B cell (primary cell): ENCODE data around the gene RHOT2. TPM values are rescaled to one million over a fixed set of nuclear protein-coding genes. Genes with fewer than 3 reads are reported as not detected.

ENCODE experiments used
- ATAC-seq: fragments of 200-7000 bp; cut with Tn5 transposase; one replicate; pipeline ENCODE4 v1.10.0; 2021; ENCODE audit warnings: low read depth, mild to moderate bottlenecking, moderate number of reproducible peaks, moderate library complexity
- CTCF ChIA-PET: fragments of 350-600 bp; sonication (Branson Sonifier 250); formaldehyde crosslinking; loops from one replicate; lab custom pipeline; 2021; ENCODE audit warnings: antibody characterized with exemption, inconsistent platforms; lab: Charles Lee
- POLR2A ChIA-PET: fragments of 350-600 bp; sonication (Branson Sonifier 250); formaldehyde crosslinking; loops from one replicate; lab custom pipeline; 2021; ENCODE audit warnings: antibody characterized with exemption; lab: Charles Lee
- DNase-seq: peaks from one replicate; pipeline ENCODE4 v3.0.0; 2013
- H2AFZ ChIP-seq: 2 replicates; pipeline ENCODE4 v1.6.1; 2012; ENCODE audit warnings: mild to moderate bottlenecking, low read depth, low read length; ENCODE audit not compliant: insufficient read depth, poor library complexity, severe bottlenecking
- H3K27ac ChIP-seq, 2 donors: 1 replicate in 1 of 2; 2 replicates in 1 of 2; pipeline ENCODE4 v1.5.1; 2012 to 2013; ENCODE audit warnings: low read length in 2 of 2, mild to moderate bottlenecking in 2 of 2, moderate library complexity in 1 of 2
- H3K27me3 ChIP-seq, 4 experiments: fragments of 200-600 bp in 1 of 4; sonication (generic) in 1 of 4; replicated peaks in 1 of 4; 1 replicate in 2 of 4; 2 replicates in 2 of 4; pipeline versions ENCODE4 v1.6.1 to v1.7.0; 2013 to 2016; ENCODE audit warnings: low read length in 3 of 4, mild to moderate bottlenecking in 2 of 4, mixed read lengths in 1 of 4, moderate library complexity in 1 of 4; ENCODE audit not compliant: insufficient read depth in 4 of 4, control insufficient read depth in 3 of 4; ENCODE audit errors: control extremely low read depth in 1 of 4
- H3K36me3 ChIP-seq, 2 experiments: replicated peaks in 1 of 2; 1 replicate in 1 of 2; 2 replicates in 1 of 2; pipeline versions ENCODE4 v1.6.1 to v1.7.1; 2013; ENCODE audit warnings: low read length in 1 of 2; ENCODE audit not compliant: insufficient read depth in 2 of 2, control insufficient read depth in 1 of 2; ENCODE audit errors: control extremely low read depth in 1 of 2, extremely low read depth in 1 of 2
- H3K4me1 ChIP-seq, 2 donors: fragments of 200-600 bp in 1 of 2; sonication (generic) in 1 of 2; 1 replicate in 1 of 2; 2 replicates in 1 of 2; pipeline versions ENCODE4 v1.5.1 to v1.6.1; 2013 to 2017; ENCODE audit warnings: low read length in 2 of 2; ENCODE audit not compliant: control insufficient read depth in 2 of 2, insufficient read depth in 2 of 2
- H3K4me2 ChIP-seq: replicated peaks from 2 replicates; pipeline ENCODE3; 2012; ENCODE audit warnings: mild to moderate bottlenecking, low read depth, low read length; ENCODE audit not compliant: poor library complexity, severe bottlenecking
- H3K4me3 ChIP-seq, 5 experiments: fragments of 200-600 bp in 1 of 5; sonication (generic) in 1 of 5; 1 replicate in 3 of 5; 2 replicates in 2 of 5; pipeline versions ENCODE4 v1.5.1 to v1.7.0; 2011 to 2016; ENCODE audit warnings: low read length in 4 of 5, mild to moderate bottlenecking in 4 of 5, low read depth in 2 of 5, control low read depth in 1 of 5, moderate library complexity in 1 of 5; ENCODE audit not compliant: insufficient read depth in 1 of 5; ENCODE audit errors: control extremely low read depth in 1 of 5, extremely low read depth in 1 of 5
- H3K79me2 ChIP-seq: fragments of 200-600 bp; sonication (generic); one replicate; pipeline ENCODE4 v1.6.0; 2016; ENCODE audit warnings: low read length; ENCODE audit not compliant: control insufficient read depth, insufficient read depth
- H3K9ac ChIP-seq: fragments of 200-600 bp; sonication (generic); 2 replicates; pipeline ENCODE4 v1.6.1; 2017; ENCODE audit warnings: mild to moderate bottlenecking, low read length, moderate library complexity
- H3K9me3 ChIP-seq, 3 donors: one replicate each; pipeline versions ENCODE4 v1.6.1 to v1.7.1; 2013; ENCODE audit warnings: low read length in 2 of 3; ENCODE audit not compliant: control insufficient read depth in 2 of 3, insufficient read depth in 1 of 3; ENCODE audit errors: control extremely low read depth in 1 of 3
- H4K20me1 ChIP-seq: 2 replicates; pipeline ENCODE4 v1.6.0; 2012; ENCODE audit warnings: mild to moderate bottlenecking, low read length; ENCODE audit not compliant: insufficient read depth, control insufficient read depth, poor library complexity, severe bottlenecking
- H3K27ac Mint-ChIP-seq: one replicate; pipeline ENCODE4 v1.8.0; 2021; ENCODE audit warnings: mixed read lengths
- H3K27me3 Mint-ChIP-seq: one replicate; pipeline ENCODE4 v1.8.0; 2021; ENCODE audit warnings: mixed read lengths
- H3K4me1 Mint-ChIP-seq: one replicate; pipeline ENCODE4 v1.8.0; 2021; ENCODE audit warnings: mixed read lengths
- H3K4me3 Mint-ChIP-seq: one replicate; pipeline ENCODE4 v1.8.0; 2021; ENCODE audit warnings: mixed read lengths
- H3K9me3 Mint-ChIP-seq: one replicate; pipeline ENCODE4 v1.8.0; 2022; ENCODE audit warnings: mixed read lengths; ENCODE audit not compliant: insufficient read depth
- CTCF ChIP-seq: fragments of 200-600 bp; IDR thresholded peaks from one replicate; pipeline ENCODE4 v1.8.0; 2022; ENCODE audit warnings: antibody characterized with exemption, mild to moderate bottlenecking
- EZH2 ChIP-seq: IDR thresholded peaks from 2 replicates; pipeline ENCODE4 v1.6.1; 2012; ENCODE audit warnings: borderline replicate concordance, low read depth, mild to moderate bottlenecking, moderate library complexity, low read length; ENCODE audit not compliant: insufficient read depth, poor library complexity, severe bottlenecking
- WGBS: methylation state at CpG from one replicate; pipeline ENCODE4 v1.1.5; 2013; ENCODE audit warnings: missing lambda C conversion rate; ENCODE audit not compliant: insufficient coverage; 5-methylcytosine and 5-hydroxymethylcytosine counted together
- intact Hi-C: fragments of 100-400 bp; cut with micrococcal nuclease; formaldehyde crosslinking; loops from one replicate; pipeline ENCODE4 v1.10.0; 2022
- polyA plus RNA-seq: library from polyadenylated mRNA; depleted of rRNA; stranded (reverse); fragments of >200 nt; gene quantifications from 2 replicates; pipeline ENCODE4 v1.2.3, GENCODE V29; 2012
- total RNA-seq, 2 donors: library from RNA; stranded (reverse); fragments of 120-200 nt in 1 of 2; gene quantifications; 1 replicate in 1 of 2; 2 replicates in 1 of 2; pipeline versions ENCODE4 v1.2.3 to v1.2.4, GENCODE V29; 2013 to 2022

The RHOT2 gene
- total and polyA plus RNA-seq, 2 donors (not counting 1 experiment from before 2014, with no cell fraction given) = 207 to 461 TPM

DNA sequence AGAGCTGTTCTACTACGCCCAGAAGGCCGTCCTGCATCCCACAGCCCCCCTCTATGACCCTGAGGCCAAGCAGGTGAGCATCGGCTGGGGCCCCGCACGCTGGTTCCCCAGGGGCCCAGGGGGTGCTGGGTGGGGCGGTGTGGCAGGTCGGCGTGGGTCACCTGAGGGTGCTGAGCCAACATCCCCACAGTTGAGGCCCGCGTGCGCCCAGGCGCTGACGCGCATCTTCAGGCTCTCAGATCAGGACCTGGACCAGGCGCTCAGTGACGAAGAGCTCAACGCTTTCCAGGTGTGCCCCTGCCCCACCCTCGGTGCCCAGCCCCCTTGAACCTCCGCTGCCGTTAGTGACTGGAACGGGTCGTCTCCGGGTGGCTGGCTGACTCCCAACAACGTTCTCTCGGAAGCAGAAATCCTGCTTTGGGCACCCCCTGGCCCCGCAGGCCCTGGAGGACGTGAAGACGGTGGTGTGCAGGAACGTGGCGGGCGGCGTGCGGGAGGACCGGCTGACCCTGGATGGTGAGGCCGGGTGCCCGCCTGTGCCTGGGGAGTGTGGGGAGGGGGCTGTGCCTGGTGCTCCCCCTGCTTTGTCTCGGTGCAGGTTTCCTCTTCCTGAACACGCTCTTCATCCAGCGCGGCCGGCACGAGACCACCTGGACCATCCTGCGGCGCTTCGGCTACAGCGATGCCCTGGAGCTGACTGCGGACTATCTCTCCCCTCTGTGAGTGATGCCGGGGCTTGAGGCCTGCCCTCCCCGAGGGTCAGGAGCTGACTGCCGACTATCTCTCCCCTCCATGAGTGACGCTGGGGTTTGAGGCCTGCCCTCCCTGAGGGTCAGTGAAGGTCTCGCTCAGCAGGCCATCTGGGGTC lies 2.8 kb downstream of the RHOT2 start:
- CTCF ChIA-PET = interaction anchor here (1.0 kb wide), 1 partner anchor 99 kb away, joined by 3 read pairs; no protein-coding TSS in a partner anchor
- H3K36me3 ChIP-seq = peaks cover 0 to 31% of the 10 kb centered on the region in 2 experiments

More for the DNA sequence above, 2.8 kb downstream of the RHOT2 start:
- no peak overlapping the region for H3K4me3 ChIP-seq
- H3K79me2 ChIP-seq = peaks cover 5% of the 10 kb centered on the region
- no peak overlapping the region for H3K9ac ChIP-seq
- Mint-ChIP-seq H3K27me3 (peaks cover 6% of the 10 kb centered on the region), H3K4me3 (no peak overlapping the region), H3K4me1 (peaks cover 18% of the 10 kb centered on the region), H3K27ac (no peak overlapping the region), H3K9me3 (no peaks in the 10 kb centered on the region)
- TF ChIP-seq EZH2 (no peak), CTCF (no peak)
- no peak for ATAC-seq
- no peak for DNase-seq
- POLR2A ChIA-PET = no interaction called here
- H3K4me2 ChIP-seq = no peak overlapping the region
- 96% methylated on average over 50 of the region's 52 CpGs for WGBS
- H4K20me1 ChIP-seq = peaks cover 31% of the 10 kb centered on the region
- H3K27ac ChIP-seq = no peak overlapping the region
- no peaks in the 10 kb centered on the region for H3K9me3 ChIP-seq
- intact Hi-C loops = no loop called here
- no peak overlapping the region for H2AFZ ChIP-seq
- peaks cover 21 to 31% of the 10 kb centered on the region in 2 donors for H3K4me1 ChIP-seq
- peaks cover 0 to 9% (median 4%) of the 10 kb centered on the region in 4 experiments for H3K27me3 ChIP-seq
